T-cell (primary cell): ENCODE data around the gene FAM180A. TPM values are rescaled to one million over a fixed set of nuclear protein-coding genes. Genes with fewer than 3 reads are reported as not detected.
"Not testable (repeated sequence)": the region's sequence is repeated elsewhere in the genome, so short reads cannot be mapped to it uniquely, and the experiment has no call there.

Source experiments
- ATAC-seq, 4 experiments: fragments of 200-7000 bp in 3 of 4; fragments of 150-1000 bp in 1 of 4; cut with Tn5 transposase; replicated peaks in 1 of 4; 1 replicate in 3 of 4; 2 replicates in 1 of 4; pipeline ENCODE4 v1.10.0; 2021; ENCODE audit warnings: moderate library complexity in 3 of 4, mild to moderate bottlenecking in 2 of 4, moderate number of reproducible peaks in 1 of 4
- CTCF ChIA-PET, 2 donors: fragments of 300-600 bp; sonication (Branson Sonifier 250); formaldehyde crosslinking; loops; one replicate each; lab custom pipeline; 2022; ENCODE audit warnings: antibody characterized with exemption in 2 of 2; lab: Charles Lee
- POLR2A ChIA-PET, 2 donors: fragments of 300-600 bp; sonication (Branson Sonifier 250); formaldehyde crosslinking; loops; one replicate each; lab custom pipeline; 2022; ENCODE audit warnings: antibody characterized with exemption in 2 of 2; lab: Charles Lee
- DNase-seq, 35 experiments: peaks; one replicate each; pipeline versions ENCODE4 v3.0.0 to v3.0.0-alpha.2; 2013 to 2023
- H3K27ac ChIP-seq: one replicate; pipeline ENCODE4 v1.5.1; 2013; ENCODE audit warnings: low read length
- H3K27me3 ChIP-seq, 2 experiments: replicated peaks in 1 of 2; 1 replicate in 1 of 2; 2 replicates in 1 of 2; pipeline versions ENCODE4 v1.6.1 to v1.7.0; 2013; ENCODE audit warnings: low read length in 1 of 2, mixed read lengths in 1 of 2; ENCODE audit not compliant: control insufficient read depth in 2 of 2, insufficient read depth in 2 of 2; ENCODE audit errors: extremely low read depth in 1 of 2
- H3K36me3 ChIP-seq, 2 donors: 1 replicate in 1 of 2; 2 replicates in 1 of 2; pipeline versions ENCODE4 v1.6.1 to v1.7.0; 2013; ENCODE audit warnings: low read length in 1 of 2; ENCODE audit not compliant: control insufficient read depth in 2 of 2, insufficient read depth in 1 of 2; ENCODE audit errors: extremely low read depth in 1 of 2
- H3K4me1 ChIP-seq, 2 experiments: 1 replicate in 1 of 2; 2 replicates in 1 of 2; pipeline versions ENCODE4 v1.6.1 to v1.7.0; 2013; ENCODE audit warnings: low read length in 2 of 2, mixed read lengths in 1 of 2; ENCODE audit not compliant: insufficient read depth in 2 of 2, control insufficient read depth in 1 of 2; ENCODE audit errors: extremely low read depth in 1 of 2
- H3K4me3 ChIP-seq, 2 donors: 1 replicate in 1 of 2; 2 replicates in 1 of 2; pipeline versions ENCODE4 v1.5.1 to v1.7.0; 2013; ENCODE audit warnings: mild to moderate bottlenecking in 2 of 2, low read length in 1 of 2, moderate library complexity in 1 of 2; ENCODE audit not compliant: control insufficient read depth in 1 of 2; ENCODE audit errors: extremely low read depth in 1 of 2
- H3K9me3 ChIP-seq: 2 replicates; pipeline ENCODE4 v1.7.0; 2013
- H3K27ac Mint-ChIP-seq, 2 donors: one replicate each; pipeline ENCODE4 v1.8.0; 2020 to 2021; ENCODE audit warnings: mild to moderate bottlenecking in 2 of 2, mixed read lengths in 2 of 2
- H3K27me3 Mint-ChIP-seq, 2 donors: one replicate each; pipeline ENCODE4 v1.8.0; 2021 to 2022; ENCODE audit warnings: mixed read lengths in 2 of 2
- H3K36me3 Mint-ChIP-seq: one replicate; pipeline ENCODE4 v1.8.0; 2021; ENCODE audit warnings: mixed read lengths
- H3K4me1 Mint-ChIP-seq, 3 donors: one replicate each; pipeline ENCODE4 v1.8.0; 2020 to 2022; ENCODE audit warnings: mixed read lengths in 3 of 3, mild to moderate bottlenecking in 1 of 3
- H3K4me3 Mint-ChIP-seq, 3 donors: one replicate each; pipeline ENCODE4 v1.8.0; 2020 to 2022; ENCODE audit warnings: mild to moderate bottlenecking in 3 of 3, mixed read lengths in 3 of 3, moderate library complexity in 3 of 3
- H3K9me3 Mint-ChIP-seq, 3 donors: one replicate each; pipeline ENCODE4 v1.8.0; 2020 to 2022; ENCODE audit warnings: mixed read lengths in 3 of 3
- WGBS: methylation state at CpG from one replicate; pipeline ENCODE4 v1.1.5; 2013; ENCODE audit warnings: missing lambda C conversion rate; ENCODE audit not compliant: insufficient coverage; 5-methylcytosine and 5-hydroxymethylcytosine counted together
- total RNA-seq, 35 experiments: library from RNA in 6 of 35; stranded (reverse) in 6 of 35; fragments of 120-200 nt in 1 of 35; gene quantifications; one replicate each; pipeline versions ENCODE4 v1.2.1 to v1.2.4 and lab custom pipeline; 2013 to 2026

The FAM180A gene
- total RNA-seq, 5 donors from 2014 or later (not counting 1 experiment from before 2014, with no cell fraction given): not detected

GRCh38 chr7:135784013-135784412 lies 35.4 kb upstream of the FAM180A start:
- no peaks in the 10 kb centered on the region for H3K9me3 Mint-ChIP-seq
- H3K4me3 Mint-ChIP-seq: no peak overlapping the region
- no peak overlapping the region for H3K27ac ChIP-seq
- no peaks in the 10 kb centered on the region for H3K4me1 Mint-ChIP-seq
- WGBS: 70% methylated on average over 4 of the region's 8 CpGs
- no peak overlapping the region for H3K4me3 ChIP-seq
- peaks cover 0 to 5% of the 10 kb centered on the region in 2 experiments for H3K27me3 ChIP-seq
- no peaks in the 10 kb centered on the region for H3K36me3 ChIP-seq
- no peak for ATAC-seq
- ChIA-PET CTCF (interaction anchor here in 1 of 2 donors (0.5 kb wide), 1 partner anchor 226 kb away, joined by 4 read pairs; no protein-coding TSS in a partner anchor), POLR2A (interaction anchor here in 1 of 2 donors (0.9 kb wide), 1 partner anchor 32 kb away, joined by 4 read pairs; no protein-coding TSS in a partner anchor)
- H3K36me3 Mint-ChIP-seq: no peaks in the 10 kb centered on the region
- H3K4me1 ChIP-seq: no peaks in the 10 kb centered on the region
- H3K27me3 Mint-ChIP-seq: peaks cover 3 to 6% of the 10 kb centered on the region in 2 donors
- DNase-seq: no peak
- H3K27ac Mint-ChIP-seq: no peak overlapping the region
- H3K9me3 ChIP-seq: no peaks in the 10 kb centered on the region

DNA sequence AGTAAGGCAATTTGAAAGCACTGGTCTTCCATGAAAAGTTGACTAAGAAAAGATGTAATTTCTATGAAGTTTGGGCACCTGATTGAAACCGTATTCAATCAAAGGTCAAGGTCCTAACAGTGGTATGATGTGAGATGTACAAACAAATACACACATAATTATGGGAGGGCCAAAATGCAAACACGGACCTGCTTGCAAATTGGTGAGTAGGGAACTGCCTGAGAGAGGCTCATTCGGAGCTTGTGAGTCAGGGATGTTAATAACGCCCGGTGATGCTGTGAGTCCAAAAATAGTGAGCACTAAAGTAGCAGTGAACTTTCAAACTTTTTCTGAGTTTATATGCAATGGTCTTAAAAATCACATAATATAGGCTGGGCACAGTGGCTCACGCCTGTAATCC lies 34.2 kb upstream of the FAM180A start:
- Histone ChIP-seq H3K4me1 (no peaks in the 10 kb centered on the region), H3K4me3 (no peak overlapping the region), H3K36me3 (no peaks in the 10 kb centered on the region), H3K27me3 (no peaks in the 10 kb centered on the region), H3K9me3 (no peaks in the 10 kb centered on the region), H3K27ac (no peak overlapping the region)
- no peak for ATAC-seq
- no peak for DNase-seq
- Mint-ChIP-seq H3K27ac (no peak overlapping the region), H3K4me1 (no peaks in the 10 kb centered on the region), H3K27me3 (peaks cover 8 to 9% of the 10 kb centered on the region in 2 donors), H3K9me3 (peaks cover 0 to 8% (median 0%) of the 10 kb centered on the region in 3 donors), H3K36me3 (no peaks in the 10 kb centered on the region), H3K4me3 (no peak overlapping the region)
- POLR2A ChIA-PET: no interaction called here
- WGBS: 100% methylated on average over 3 of the region's 6 CpGs
- CTCF ChIA-PET: no interaction called here

DNA sequence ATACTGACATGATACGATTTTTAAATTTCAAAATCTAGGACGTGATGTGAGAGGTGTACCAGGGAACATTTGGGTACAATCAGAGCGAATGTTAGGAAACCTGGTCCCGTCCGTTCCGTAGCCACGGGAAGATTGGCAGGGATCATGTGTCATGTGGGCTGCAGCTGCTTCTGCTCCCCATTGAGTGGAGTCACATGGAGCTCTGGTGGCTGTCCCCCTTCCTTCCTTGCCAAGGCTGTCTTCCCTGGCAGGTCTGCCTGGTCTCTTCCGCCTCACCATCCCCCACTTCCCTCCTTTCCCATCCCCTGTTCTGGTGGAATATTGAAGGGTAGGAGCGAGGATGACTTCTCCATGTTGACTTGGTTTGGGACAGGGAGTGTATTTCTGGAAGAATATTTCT lies 33.8 kb upstream of the FAM180A start:
- Histone ChIP-seq H3K4me3 (no peak overlapping the region), H3K4me1 (no peaks in the 10 kb centered on the region), H3K27me3 (no peaks in the 10 kb centered on the region), H3K27ac (no peak overlapping the region), H3K36me3 (no peaks in the 10 kb centered on the region), H3K9me3 (no peaks in the 10 kb centered on the region)
- ChIA-PET CTCF (no interaction called here), POLR2A (no interaction called here)
- Mint-ChIP-seq H3K27me3 (peaks cover 8 to 9% of the 10 kb centered on the region in 2 donors), H3K4me3 (no peak overlapping the region), H3K4me1 (no peaks in the 10 kb centered on the region), H3K9me3 (peaks cover 0 to 12% (median 0%) of the 10 kb centered on the region in 3 donors), H3K36me3 (no peaks in the 10 kb centered on the region), H3K27ac (no peak overlapping the region)
- WGBS: 95% methylated on average over 6 of the region's 9 CpGs
- DNase-seq (no peak), ATAC-seq (no peak)

- Histone ChIP-seq H3K4me1 (no peaks in the 10 kb centered on the region), H3K36me3 (no peaks in the 10 kb centered on the region), H3K4me3 (no peak overlapping the region), H3K9me3 (no peaks in the 10 kb centered on the region), H3K27me3 (no peaks in the 10 kb centered on the region), H3K27ac (no peak overlapping the region)
- CTCF ChIA-PET: no interaction called here
- peaks cover 5 to 9% of the 10 kb centered on the region in 2 donors for H3K27me3 Mint-ChIP-seq
- POLR2A ChIA-PET: no interaction called here
- no peaks in the 10 kb centered on the region for H3K4me1 Mint-ChIP-seq
- no peak for ATAC-seq
- no peak overlapping the region for H3K27ac Mint-ChIP-seq
- H3K9me3 Mint-ChIP-seq: peaks cover 0 to 15% (median 0%) of the 10 kb centered on the region in 3 donors
- no peaks in the 10 kb centered on the region for H3K36me3 Mint-ChIP-seq
- WGBS: no CpG with 5 or more reads among the region's 3 CpGs
- H3K4me3 Mint-ChIP-seq: no peak overlapping the region
- DNase-seq: no peak
Observed at GRCh38 chr7:135777626-135778398, 29.2 kb upstream of the FAM180A start.

GRCh38 chr7:135775915-135776314 lies 27.3 kb upstream of the FAM180A start:
- H3K4me1 Mint-ChIP-seq, H3K4me3 ChIP-seq, POLR2A ChIA-PET, H3K4me3 Mint-ChIP-seq, CTCF ChIA-PET, H3K4me1 ChIP-seq, DNase-seq, H3K27me3 ChIP-seq, H3K36me3 ChIP-seq, H3K27ac Mint-ChIP-seq, H3K27ac ChIP-seq, H3K9me3 ChIP-seq, ATAC-seq, H3K36me3 Mint-ChIP-seq, H3K27me3 Mint-ChIP-seq: not testable (repeated sequence)
- H3K9me3 Mint-ChIP-seq: peaks cover 0 to 15% (median 0%) of the 10 kb centered on the region in 3 donors
- 92% methylated on average over 2 of the region's 8 CpGs for WGBS

- no peak overlapping the region for H3K4me3 Mint-ChIP-seq
Observed at GRCh38 chr7:135775230-135775629, 26.6 kb upstream of the FAM180A start.

More at GRCh38 chr7:135775230-135775629, 26.6 kb upstream of the FAM180A start:
- peaks cover 0 to 15% (median 0%) of the 10 kb centered on the region in 3 donors for H3K9me3 Mint-ChIP-seq
- H3K27ac Mint-ChIP-seq: no peak overlapping the region
- 100% methylated on average over 2 of the region's 2 CpGs for WGBS
- peaks cover 0 to under 1% of the 10 kb centered on the region in 2 experiments for H3K27me3 ChIP-seq
- peaks cover 5 to 9% of the 10 kb centered on the region in 2 donors for H3K27me3 Mint-ChIP-seq
- ATAC-seq (no peak), DNase-seq (no peak)
- ChIA-PET CTCF (no interaction called here), POLR2A (no interaction called here)
- no peak overlapping the region for H3K4me3 ChIP-seq
- no peaks in the 10 kb centered on the region for H3K9me3 ChIP-seq
- no peak overlapping the region for H3K27ac ChIP-seq
- H3K4me1 ChIP-seq: no peaks in the 10 kb centered on the region
- H3K4me1 Mint-ChIP-seq: no peaks in the 10 kb centered on the region
- H3K36me3 Mint-ChIP-seq: no peaks in the 10 kb centered on the region
- no peaks in the 10 kb centered on the region for H3K36me3 ChIP-seq
